NT2/D1 (cell line): ENCODE data around the gene LYPD6.

Experiments
- SUZ12 ChIP-seq: IDR thresholded peaks from 2 replicates; pipeline ENCODE4 v1.6.1; 2011; ENCODE audit not compliant: insufficient read length, insufficient read depth; ENCODE audit errors: extremely low read depth
- ZNF274 ChIP-seq: IDR thresholded peaks from 2 replicates; pipeline ENCODE4 v1.6.1; 2011; ENCODE audit warnings: mild to moderate bottlenecking, low read depth, low read length

DNA sequence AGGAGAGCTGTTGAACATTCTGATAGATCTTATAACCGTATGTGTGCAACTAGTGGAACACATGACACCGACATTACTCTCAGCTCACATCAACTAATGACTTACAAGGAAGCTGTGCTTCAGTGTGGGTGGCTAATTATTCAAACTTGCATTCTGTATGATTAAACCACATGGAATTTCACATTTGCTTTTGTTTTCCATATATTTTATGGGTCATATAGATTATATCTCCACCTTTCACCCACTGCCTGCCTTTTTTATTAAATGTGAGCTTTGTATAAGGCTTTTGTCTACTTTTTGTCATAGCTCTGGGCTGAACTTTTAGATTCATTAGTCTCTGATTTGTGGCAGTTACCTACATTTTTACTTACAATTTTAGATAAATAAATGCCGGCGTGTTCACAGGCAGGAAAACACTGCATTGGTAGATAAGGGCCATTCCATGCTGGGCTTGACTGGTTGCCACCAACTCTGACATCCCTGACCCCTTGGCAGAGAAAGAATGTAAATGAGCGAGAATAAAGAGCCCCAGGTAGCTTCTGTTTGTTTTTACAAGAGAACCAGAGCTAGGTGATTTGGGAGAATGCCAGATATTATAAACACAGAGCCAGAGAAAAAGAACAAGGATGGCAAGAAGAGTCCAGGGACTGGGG lies 35.7 kb downstream of the LYPD6 start:
- no peak for TF ChIP-seq ZNF274
- no peak for TF ChIP-seq SUZ12
